Stimulated activated CD4-positive, alpha-beta T cell treated with anti-CD3 and anti-CD28 coated beads, Interleukin-1b, Interleukin-23, amount 100 ng/mL, for 1 hour (primary cell): ENCODE results near the gene CXorf65.

ENCODE experiments used
- DNase-seq, 2 donors: peaks; one replicate each; pipeline ENCODE4 v3.0.0-alpha.2; 2020; ENCODE audit warnings: low read depth in 2 of 2

CXorf65 gene

GRCh38 chrX:71067712-71068043, 38.9 kb downstream of the CXorf65 start:
- DNase-seq = no peak

GRCh38 chrX:71067089-71067488, 39.5 kb downstream of the CXorf65 start:
- DNase-seq = no peak

GRCh38 chrX:71060127-71060526, 46.4 kb downstream of the CXorf65 start:
- DNase-seq = no peak

GRCh38 chrX:71057848-71058530, 48.6 kb downstream of the CXorf65 start:
- DNase-seq = no peak

GRCh38 chrX:71056867-71057266, 49.7 kb downstream of the CXorf65 start:
- no peak for DNase-seq
